ENCODE data around the gene TLR8. TPM values are rescaled to one million over a fixed set of nuclear protein-coding genes. Genes with fewer than 3 reads are reported as not detected.

Gene TLR8
- total RNA-seq, 1 donor from 2014 or later = 0.53 TPM

- no peak overlapping the region for H3K27ac ChIP-seq
- no peak for TF ChIP-seq CTCF (IDR thresholded peaks at IDR 0.05)
- no peak for DNase-seq (ENCODE audit: low spot score in 2 of 2)
- intact Hi-C loops (cut with DNase I) = no loop called here
- no peaks in the 10 kb centered on the region for H3K27me3 ChIP-seq
- H3K4me3 ChIP-seq = no peak overlapping the region
- no peaks in the 10 kb centered on the region for H3K4me1 ChIP-seq
- no peaks in the 10 kb centered on the region for H3K9me3 ChIP-seq
- no peaks in the 10 kb centered on the region for H3K36me3 ChIP-seq
Observed at GRCh38 chrX:12871257-12871656, 35.2 kb upstream of the TLR8 start.

GRCh38 chrX:12872741-12873140, 33.7 kb upstream of the TLR8 start:
- Histone ChIP-seq H3K36me3 (no peaks in the 10 kb centered on the region), H3K27me3 (no peaks in the 10 kb centered on the region), H3K4me1 (no peaks in the 10 kb centered on the region), H3K4me3 (no peak overlapping the region), H3K9me3 (no peaks in the 10 kb centered on the region), H3K27ac (no peak overlapping the region)
- DNase-seq (ENCODE audit: low spot score in 2 of 2) = no peak
- TF ChIP-seq CTCF (IDR thresholded peaks at IDR 0.05) = no peak
- intact Hi-C loops (cut with DNase I) = no loop called here

GRCh38 chrX:12874581-12874980, 31.8 kb upstream of the TLR8 start:
- no peaks in the 10 kb centered on the region for H3K9me3 ChIP-seq
- intact Hi-C loops (cut with DNase I) = no loop called here
- H3K27ac ChIP-seq = no peak overlapping the region
- H3K36me3 ChIP-seq = no peaks in the 10 kb centered on the region
- H3K4me3 ChIP-seq = no peak overlapping the region
- no peak for TF ChIP-seq CTCF (IDR thresholded peaks at IDR 0.05)
- no peaks in the 10 kb centered on the region for H3K4me1 ChIP-seq
- H3K27me3 ChIP-seq = no peaks in the 10 kb centered on the region
- DNase-seq (ENCODE audit: low spot score in 2 of 2) = no peak

- DNase-seq (ENCODE audit: low spot score in 2 of 2) = no peak
- Histone ChIP-seq H3K9me3 (no peaks in the 10 kb centered on the region), H3K4me3 (no peak overlapping the region), H3K36me3 (no peaks in the 10 kb centered on the region), H3K27ac (no peak overlapping the region), H3K27me3 (no peaks in the 10 kb centered on the region), H3K4me1 (no peaks in the 10 kb centered on the region)
- TF ChIP-seq CTCF (IDR thresholded peaks at IDR 0.05) = no peak
- intact Hi-C loops (cut with DNase I) = no loop called here
Observed at GRCh38 chrX:12877386-12877785, 29.0 kb upstream of the TLR8 start.

DNA sequence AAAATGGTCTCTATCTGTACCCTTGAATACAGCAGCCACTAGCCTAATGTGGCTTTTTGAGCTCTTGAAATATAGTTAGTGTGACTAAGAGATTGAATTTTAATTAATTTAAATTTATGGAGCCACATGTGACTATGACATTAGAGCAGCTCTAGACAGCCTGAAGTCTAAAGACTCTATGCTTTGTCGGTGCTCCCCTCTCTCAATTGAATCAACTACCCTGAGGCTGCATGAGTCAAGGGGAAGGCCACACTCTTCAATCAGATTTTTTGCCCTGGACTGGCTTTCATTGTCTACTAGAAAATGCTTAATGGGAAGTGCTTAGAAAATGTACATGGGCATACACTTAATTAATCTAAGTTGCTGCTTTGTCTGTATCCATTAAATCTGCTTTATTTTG, 27.9 kb upstream of the TLR8 start:
- Histone ChIP-seq H3K4me3 (no peak overlapping the region), H3K4me1 (no peaks in the 10 kb centered on the region), H3K9me3 (no peaks in the 10 kb centered on the region), H3K27ac (no peak overlapping the region), H3K36me3 (no peaks in the 10 kb centered on the region), H3K27me3 (no peaks in the 10 kb centered on the region)
- TF ChIP-seq CTCF (IDR thresholded peaks at IDR 0.05) = no peak
- no peak for DNase-seq (ENCODE audit: low spot score in 2 of 2)
- intact Hi-C loops (cut with DNase I) = no loop called here

GRCh38 chrX:12881914-12882313, 24.5 kb upstream of the TLR8 start:
- no peak for DNase-seq (ENCODE audit: low spot score in 2 of 2)
- H3K4me1 ChIP-seq = no peaks in the 10 kb centered on the region
- no peak overlapping the region for H3K27ac ChIP-seq
- H3K27me3 ChIP-seq = no peaks in the 10 kb centered on the region
- intact Hi-C loops (cut with DNase I) = no loop called here
- no peak overlapping the region for H3K4me3 ChIP-seq
- H3K9me3 ChIP-seq = no peaks in the 10 kb centered on the region
- TF ChIP-seq CTCF (IDR thresholded peaks at IDR 0.05) = no peak
- H3K36me3 ChIP-seq = no peaks in the 10 kb centered on the region

Data from ascending aorta (tissue), 2 donors.